Measurements from ENCODE around the gene ENTPD6.

- TF ChIP-seq CTCF (conservative IDR thresholded peaks at IDR 0.05) (no peak), EZH2 (IDR thresholded peaks at IDR 0.05; ENCODE audit: low read depth) (no peak)
Measured at GRCh38 chr20:25220810-25221591, 25.5 kb downstream of the ENTPD6 start.

All from PC-9 (cell line).